Measurements from ENCODE around the gene RAB25.
A peak's percentile ranks its signal among the peaks of the same experiment; 100 is the strongest.

Gene RAB25

GRCh38 chr1:156095906-156096508 lies 35.0 kb downstream of the RAB25 start:
- no peaks in the 10 kb centered on the region for H3K36me3 ChIP-seq (ENCODE audit: control insufficient read depth, low read length)
- H3K27ac ChIP-seq (ENCODE audit: low read depth, low read length): no peak overlapping the region
- TF ChIP-seq CTCF (IDR thresholded peaks at IDR 0.05; ENCODE audit: low read depth, low read length, poor library complexity, severe bottlenecking) (no peak), EZH2phosphoT487 (IDR thresholded peaks at IDR 0.05; ENCODE audit: borderline replicate concordance, low read length) (no peak)
- H3F3A ChIP-seq (ENCODE audit: control insufficient read depth, insufficient read depth): no peaks in the 10 kb centered on the region
- H3K9me3 ChIP-seq (ENCODE audit: control insufficient read depth, insufficient read depth, low read length): no peaks in the 10 kb centered on the region
- H3K4me1 ChIP-seq (ENCODE audit: control insufficient read depth, low read length): peaks cover 17% of the 10 kb centered on the region
- H3K4me3 ChIP-seq (ENCODE audit: low read length): no peak overlapping the region
- H4K20me1 ChIP-seq (ENCODE audit: control insufficient read depth, insufficient read depth, low read depth, low read length): no peaks in the 10 kb centered on the region
- H3K9me2 ChIP-seq (replicated peaks; ENCODE audit: control insufficient read depth, low read length): no peaks in the 10 kb centered on the region
- no peaks in the 10 kb centered on the region for H3K79me2 ChIP-seq (ENCODE audit: control insufficient read depth, low read length)
- no peaks in the 10 kb centered on the region for H3K27me3 ChIP-seq (ENCODE audit: control insufficient read depth, low read length)
- H3K4me2 ChIP-seq (ENCODE audit: low read length): peak overlapping the region; percentile 75; the same call in 1 of the 2 replicates

- no peaks in the 10 kb centered on the region for H3K36me3 ChIP-seq (ENCODE audit: control insufficient read depth, low read length)
- peak overlapping the region; percentile 50 for H3K4me3 ChIP-seq (ENCODE audit: low read length)
- no peak overlapping the region for H3K27ac ChIP-seq (ENCODE audit: low read depth, low read length)
- no peaks in the 10 kb centered on the region for H3K9me2 ChIP-seq (replicated peaks; ENCODE audit: control insufficient read depth, low read length)
- no peaks in the 10 kb centered on the region for H3K9me3 ChIP-seq (ENCODE audit: control insufficient read depth, insufficient read depth, low read length)
- no peaks in the 10 kb centered on the region for H3F3A ChIP-seq (ENCODE audit: control insufficient read depth, insufficient read depth)
- no peaks in the 10 kb centered on the region for H3K27me3 ChIP-seq (ENCODE audit: control insufficient read depth, low read length)
- peak overlapping the region; percentile 75 for H3K4me2 ChIP-seq (ENCODE audit: low read length)
- peaks cover 17% of the 10 kb centered on the region for H3K4me1 ChIP-seq (ENCODE audit: control insufficient read depth, low read length)
- no peaks in the 10 kb centered on the region for H4K20me1 ChIP-seq (ENCODE audit: control insufficient read depth, insufficient read depth, low read depth, low read length)
- no peak for TF ChIP-seq EZH2phosphoT487 (IDR thresholded peaks at IDR 0.05; ENCODE audit: borderline replicate concordance, low read length)
- TF ChIP-seq CTCF (IDR thresholded peaks at IDR 0.05; ENCODE audit: low read depth, low read length, poor library complexity, severe bottlenecking): peak; percentile 99
- no peaks in the 10 kb centered on the region for H3K79me2 ChIP-seq (ENCODE audit: control insufficient read depth, low read length)
These were observed 35.9 kb downstream of the RAB25 start for GRCh38 chr1:156096640-156097391.

GRCh38 chr1:156097499-156098178 lies 36.7 kb downstream of the RAB25 start:
- peak overlapping the region; percentile 75 for H3K4me2 ChIP-seq (ENCODE audit: low read length)
- no peak for TF ChIP-seq CTCF (IDR thresholded peaks at IDR 0.05; ENCODE audit: low read depth, low read length, poor library complexity, severe bottlenecking)
- no peak for TF ChIP-seq EZH2phosphoT487 (IDR thresholded peaks at IDR 0.05; ENCODE audit: borderline replicate concordance, low read length)
- no peak overlapping the region for H3K4me3 ChIP-seq (ENCODE audit: low read length)
- no peaks in the 10 kb centered on the region for H3K9me3 ChIP-seq (ENCODE audit: control insufficient read depth, insufficient read depth, low read length)
- H3K9me2 ChIP-seq (replicated peaks; ENCODE audit: control insufficient read depth, low read length): no peaks in the 10 kb centered on the region
- no peak overlapping the region for H3K27ac ChIP-seq (ENCODE audit: low read depth, low read length)
- H3K36me3 ChIP-seq (ENCODE audit: control insufficient read depth, low read length): no peaks in the 10 kb centered on the region
- H3K27me3 ChIP-seq (ENCODE audit: control insufficient read depth, low read length): no peaks in the 10 kb centered on the region
- no peaks in the 10 kb centered on the region for H4K20me1 ChIP-seq (ENCODE audit: control insufficient read depth, insufficient read depth, low read depth, low read length)
- H3F3A ChIP-seq (ENCODE audit: control insufficient read depth, insufficient read depth): no peaks in the 10 kb centered on the region
- peaks cover 17% of the 10 kb centered on the region for H3K4me1 ChIP-seq (ENCODE audit: control insufficient read depth, low read length)
- no peaks in the 10 kb centered on the region for H3K79me2 ChIP-seq (ENCODE audit: control insufficient read depth, low read length)

Measured in DOHH2 (cell line).